H9 (cell line): ENCODE measurements around the gene RNF145. TPM values are rescaled to one million over a fixed set of nuclear protein-coding genes. Genes with fewer than 3 reads are reported as not detected.
A peak's percentile ranks its signal among the peaks of the same experiment; 100 is the strongest.
"Not testable (repeated sequence)": the region's sequence is repeated elsewhere in the genome, so short reads cannot be mapped to it uniquely, and the experiment has no call there.

Experiments
- DNase-seq: peaks from one replicate; pipeline ENCODE4 v3.0.0-alpha.2; 2017
- H2AFZ ChIP-seq: one replicate; pipeline ENCODE4 v1.6.1; 2013; ENCODE audit warnings: mild to moderate bottlenecking, low read length, control low read depth, moderate library complexity
- H2AK5ac ChIP-seq: 2 replicates; pipeline ENCODE4 v1.6.1; 2013; ENCODE audit warnings: low read length, control low read depth, mixed read lengths; ENCODE audit not compliant: insufficient read length
- H2BK120ac ChIP-seq: one replicate; pipeline ENCODE4 v1.6.1; 2013; ENCODE audit warnings: low read depth, mild to moderate bottlenecking, low read length, control low read depth, inconsistent platforms; ENCODE audit not compliant: poor library complexity, severe bottlenecking
- H2BK12ac ChIP-seq: 2 replicates; pipeline ENCODE4 v1.6.1; 2013; ENCODE audit warnings: low read length, control low read depth, mixed read lengths, low read depth; ENCODE audit not compliant: insufficient read length
- H2BK15ac ChIP-seq: 2 replicates; pipeline ENCODE4 v1.6.1; 2013; ENCODE audit warnings: low read depth, low read length, control low read depth
- H2BK20ac ChIP-seq: one replicate; pipeline ENCODE4 v1.6.1; 2013; ENCODE audit warnings: low read depth, mild to moderate bottlenecking, low read length, control low read depth, inconsistent platforms; ENCODE audit not compliant: poor library complexity, severe bottlenecking
- H2BK5ac ChIP-seq: 2 replicates; pipeline ENCODE4 v1.6.1; 2013; ENCODE audit warnings: low read length, control low read depth, mixed read lengths; ENCODE audit not compliant: insufficient read length
- H3K14ac ChIP-seq: 2 replicates; pipeline ENCODE4 v1.6.1; 2013; ENCODE audit warnings: low read length, control low read depth; ENCODE audit not compliant: insufficient read depth
- H3K18ac ChIP-seq: 2 replicates; pipeline ENCODE4 v1.6.1; 2013; ENCODE audit warnings: low read depth, mild to moderate bottlenecking, mixed read lengths, low read length, control low read depth; ENCODE audit not compliant: insufficient read length
- H3K23ac ChIP-seq: 2 replicates; pipeline ENCODE4 v1.6.1; 2013; ENCODE audit warnings: low read length, control low read depth, mixed read lengths, low read depth; ENCODE audit not compliant: insufficient read length
- H3K23me2 ChIP-seq: 2 replicates; pipeline ENCODE4 v1.6.1; 2013; ENCODE audit warnings: low read depth, mild to moderate bottlenecking, mixed read lengths, low read length, control low read depth; ENCODE audit not compliant: insufficient read length, poor library complexity, severe bottlenecking
- H3K27ac ChIP-seq: 2 replicates; pipeline ENCODE4 v1.5.1; 2013; ENCODE audit warnings: low read length, control low read depth, mixed read lengths, low read depth; ENCODE audit not compliant: insufficient read length
- H3K27me3 ChIP-seq: 2 replicates; pipeline ENCODE4 v1.6.1; 2013; ENCODE audit warnings: low read length, control low read depth, inconsistent platforms; ENCODE audit not compliant: insufficient read depth
- H3K4ac ChIP-seq: 2 replicates; pipeline ENCODE4 v1.6.1; 2013; ENCODE audit warnings: low read depth, mild to moderate bottlenecking, control low read depth, inconsistent platforms, low read length, moderate library complexity
- H3K4me1 ChIP-seq: 2 replicates; pipeline ENCODE4 v1.6.1; 2013; ENCODE audit warnings: low read length, control low read depth, inconsistent platforms; ENCODE audit not compliant: insufficient read depth
- H3K4me2 ChIP-seq: 2 replicates; pipeline ENCODE4 v1.6.1; 2013; ENCODE audit warnings: low read length, control low read depth, mixed read lengths; ENCODE audit not compliant: insufficient read length, insufficient read depth
- H3K56ac ChIP-seq: 2 replicates; pipeline ENCODE4 v1.6.1; 2013; ENCODE audit warnings: low read depth, mild to moderate bottlenecking, mixed read lengths, low read length, control low read depth; ENCODE audit not compliant: insufficient read length
- H3K79me1 ChIP-seq: 2 replicates; pipeline ENCODE4 v1.6.1; 2013; ENCODE audit warnings: low read depth, mild to moderate bottlenecking, moderate library complexity, low read length, control low read depth, inconsistent platforms; ENCODE audit not compliant: insufficient read depth, poor library complexity, severe bottlenecking
- H3K79me2 ChIP-seq: 2 replicates; pipeline ENCODE4 v1.6.1; 2013; ENCODE audit warnings: low read length, control low read depth, inconsistent platforms; ENCODE audit not compliant: insufficient read depth
- H3K9ac ChIP-seq: 2 replicates; pipeline ENCODE4 v1.6.1; 2013; ENCODE audit warnings: low read length, control low read depth, mixed read lengths; ENCODE audit not compliant: insufficient read length; ENCODE audit errors: extremely low read depth
- H3K9me3 ChIP-seq: one replicate; pipeline ENCODE4 v1.6.1; 2013; ENCODE audit warnings: low read depth, low read length, inconsistent platforms; ENCODE audit not compliant: control insufficient read depth
- H3T11ph ChIP-seq: one replicate; pipeline ENCODE4 v1.6.1; 2013; ENCODE audit warnings: mild to moderate bottlenecking, low read length, control low read depth, inconsistent platforms
- H4K20me1 ChIP-seq: one replicate; pipeline ENCODE4 v1.6.1; 2013; ENCODE audit not compliant: control insufficient read depth, insufficient read length, insufficient read depth
- H4K5ac ChIP-seq: 2 replicates; pipeline ENCODE4 v1.6.1; 2013; ENCODE audit warnings: low read depth, mild to moderate bottlenecking, mixed read lengths, low read length, control low read depth; ENCODE audit not compliant: insufficient read length
- H4K8ac ChIP-seq: replicated peaks from 2 replicates; pipeline ENCODE4 v1.6.1; 2013; ENCODE audit warnings: low read length, control low read depth, mixed read lengths, low read depth; ENCODE audit not compliant: insufficient read length
- H4K91ac ChIP-seq: 2 replicates; pipeline ENCODE4 v1.6.1; 2013; ENCODE audit warnings: low read depth, mild to moderate bottlenecking, moderate library complexity, mixed read lengths, low read length, control low read depth; ENCODE audit not compliant: insufficient read length
- H3K27ac Mint-ChIP-seq, 3 experiments: 2 replicates in 2 of 3; 3 replicates in 1 of 3; pipeline ENCODE4 v1.8.0; 2020 to 2021; ENCODE audit warnings: mixed read lengths in 3 of 3, mild to moderate bottlenecking in 1 of 3, moderate library complexity in 1 of 3
- H3K27me3 Mint-ChIP-seq: 2 replicates; pipeline ENCODE4 v1.8.0; 2021; ENCODE audit warnings: low read depth, mild to moderate bottlenecking, moderate library complexity, mixed read lengths
- H3K36me3 Mint-ChIP-seq, 3 experiments: 2 replicates in 2 of 3; 3 replicates in 1 of 3; pipeline ENCODE4 v1.8.0; 2020 to 2021; ENCODE audit warnings: low read depth in 3 of 3, mixed read lengths in 3 of 3; ENCODE audit not compliant: insufficient read depth in 1 of 3
- H3K4me1 Mint-ChIP-seq, 2 experiments: 2 replicates each; pipeline ENCODE4 v1.8.0; 2020; ENCODE audit warnings: mixed read lengths in 2 of 2
- H3K4me3 Mint-ChIP-seq, 2 experiments: 2 replicates in 1 of 2; 3 replicates in 1 of 2; pipeline ENCODE4 v1.8.0; 2020 to 2021; ENCODE audit warnings: mild to moderate bottlenecking in 2 of 2, mixed read lengths in 2 of 2, moderate library complexity in 1 of 2
- H3K9me3 Mint-ChIP-seq, 2 experiments: 2 replicates in 1 of 2; 3 replicates in 1 of 2; pipeline ENCODE4 v1.8.0; 2020; ENCODE audit warnings: mild to moderate bottlenecking in 2 of 2, mixed read lengths in 2 of 2, moderate library complexity in 1 of 2
- WGBS: extraction: QIAGEN DNeasy Blood & Tissue Kit; methylation state at CpG from one replicate; pipeline ENCODE4 v1.1.7; 2013; ENCODE audit warnings: missing lambda C conversion rate, low lambda C conversion rate, mixed read lengths; ENCODE audit not compliant: insufficient read length; ENCODE audit errors: extremely low coverage; 5-methylcytosine and 5-hydroxymethylcytosine counted together
- total RNA-seq: library from RNA; stranded (reverse); gene quantifications from 2 replicates; pipeline ENCODE4 v1.2.1, GENCODE V29; 2021
- TF ChIP-seq, protein P1 (sequence below): fragments of 200-600 bp; sonication (generic); conservative IDR thresholded peaks from 3 replicates; pipeline ENCODE4 v1.8.0; 2021; ENCODE audit warnings: antibody characterized with exemption, mild to moderate bottlenecking

The RNF145 gene
- total RNA-seq, 1 experiment from 2014 or later: 59.1 TPM

GRCh38 chr5:159161361-159162214 is 47.8 kb downstream of the RNF145 start:
- TF ChIP-seq, protein P1, sequence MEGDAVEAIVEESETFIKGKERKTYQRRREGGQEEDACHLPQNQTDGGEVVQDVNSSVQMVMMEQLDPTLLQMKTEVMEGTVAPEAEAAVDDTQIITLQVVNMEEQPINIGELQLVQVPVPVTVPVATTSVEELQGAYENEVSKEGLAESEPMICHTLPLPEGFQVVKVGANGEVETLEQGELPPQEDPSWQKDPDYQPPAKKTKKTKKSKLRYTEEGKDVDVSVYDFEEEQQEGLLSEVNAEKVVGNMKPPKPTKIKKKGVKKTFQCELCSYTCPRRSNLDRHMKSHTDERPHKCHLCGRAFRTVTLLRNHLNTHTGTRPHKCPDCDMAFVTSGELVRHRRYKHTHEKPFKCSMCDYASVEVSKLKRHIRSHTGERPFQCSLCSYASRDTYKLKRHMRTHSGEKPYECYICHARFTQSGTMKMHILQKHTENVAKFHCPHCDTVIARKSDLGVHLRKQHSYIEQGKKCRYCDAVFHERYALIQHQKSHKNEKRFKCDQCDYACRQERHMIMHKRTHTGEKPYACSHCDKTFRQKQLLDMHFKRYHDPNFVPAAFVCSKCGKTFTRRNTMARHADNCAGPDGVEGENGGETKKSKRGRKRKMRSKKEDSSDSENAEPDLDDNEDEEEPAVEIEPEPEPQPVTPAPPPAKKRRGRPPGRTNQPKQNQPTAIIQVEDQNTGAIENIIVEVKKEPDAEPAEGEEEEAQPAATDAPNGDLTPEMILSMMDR: no peak
- no peaks in the 10 kb centered on the region for H3K4me1 ChIP-seq
- H3K4me2 ChIP-seq: no peak overlapping the region
- H3K79me1 ChIP-seq: no peaks in the 10 kb centered on the region
- no peak overlapping the region for H2BK5ac ChIP-seq
- no peaks in the 10 kb centered on the region for H3K9me3 ChIP-seq
- H4K20me1 ChIP-seq: no peaks in the 10 kb centered on the region
- H3K23me2 ChIP-seq: no peaks in the 10 kb centered on the region
- H3K18ac ChIP-seq: no peak overlapping the region
- no peaks in the 10 kb centered on the region for H3K27me3 ChIP-seq
- H2AFZ ChIP-seq: no peak overlapping the region
- H3K27me3 Mint-ChIP-seq: no peaks in the 10 kb centered on the region
- H2AK5ac ChIP-seq: no peak overlapping the region
- no peak overlapping the region for H2BK120ac ChIP-seq
- H3K4me1 Mint-ChIP-seq: peaks cover 13 to 17% of the 10 kb centered on the region in 2 experiments
- H3K14ac ChIP-seq: no peak overlapping the region
- H2BK12ac ChIP-seq: no peak overlapping the region
- no peaks in the 10 kb centered on the region for H3K9me3 Mint-ChIP-seq
- H2BK15ac ChIP-seq: no peak overlapping the region
- H3K79me2 ChIP-seq: no peaks in the 10 kb centered on the region
- H4K5ac ChIP-seq: no peak overlapping the region
- H3K56ac ChIP-seq: no peak overlapping the region
- H3K9ac ChIP-seq: no peak overlapping the region
- H3K27ac Mint-ChIP-seq: 0 out of 7 replicates have a peak overlapping the region, but pooled peaks of 1 of the 3 experiments have one; percentile 65
- no peak for DNase-seq
- H2BK20ac ChIP-seq: no peak overlapping the region
- no peak overlapping the region for H4K91ac ChIP-seq
- no peak overlapping the region for H4K8ac ChIP-seq
- no peak overlapping the region for H3K4ac ChIP-seq
- no peak overlapping the region for H3T11ph ChIP-seq
- peaks cover 9 to 37% (median 21%) of the 10 kb centered on the region in 3 experiments; a peak in 5 of 7 replicates for H3K36me3 Mint-ChIP-seq
- WGBS: 100% methylated on average over 1 of the region's 9 CpGs
- H3K4me3 Mint-ChIP-seq: no peak overlapping the region
- no peak overlapping the region for H3K27ac ChIP-seq
- H3K23ac ChIP-seq: no peak overlapping the region

- not testable (repeated sequence) for H2BK15ac ChIP-seq, H4K5ac ChIP-seq, DNase-seq, H3K4me1 ChIP-seq, H4K8ac ChIP-seq, H3K9ac ChIP-seq, H2BK5ac ChIP-seq, H2BK12ac ChIP-seq, H2AK5ac ChIP-seq, H3K9me3 ChIP-seq, H3K4me3 Mint-ChIP-seq, H3K4ac ChIP-seq, H2BK20ac ChIP-seq, H3K14ac ChIP-seq, H3K27ac ChIP-seq, H4K91ac ChIP-seq, H3K79me2 ChIP-seq, H3K23ac ChIP-seq, H3T11ph ChIP-seq, H2AFZ ChIP-seq, H2BK120ac ChIP-seq, H3K56ac ChIP-seq, H3K9me3 Mint-ChIP-seq, H3K23me2 ChIP-seq, H3K18ac ChIP-seq, H3K27me3 Mint-ChIP-seq, H4K20me1 ChIP-seq, H3K79me1 ChIP-seq, H3K27me3 ChIP-seq, H3K4me2 ChIP-seq
- Mint-ChIP-seq H3K27ac (peak overlapping the region in 1 of 3 experiments; percentile 19; a peak in 1 of 7 replicates), H3K4me1 (peaks cover 13 to 17% of the 10 kb centered on the region in 2 experiments), H3K36me3 (peaks cover 9 to 39% (median 21%) of the 10 kb centered on the region in 3 experiments; a peak in 6 of 7 replicates)
- WGBS: no CpG with 5 or more reads among the region's 4 CpGs
Observed at GRCh38 chr5:159158553-159159091, 50.7 kb downstream of the RNF145 start.
